ENCODE data around the gene SPG7. TPM values are rescaled to one million over a fixed set of nuclear protein-coding genes. Genes with fewer than 3 reads are reported as not detected.

The SPG7 gene
- total and polyA plus RNA-seq, 9 of the 15 experiments (the other 6 are each of a cell fraction or from before 2014, with no cell fraction given) = 5.8 to 89.1 (median 49.4) TPM

- H2AFZ ChIP-seq (ENCODE audit: low read depth, low read length) = peak overlapping the region; percentile 87
- in situ Hi-C loops (cut with MboI) = no loop called here
- H3K4me3 ChIP-seq = peak overlapping the region; percentile 77
- H3K9me3 ChIP-seq (replicated peaks; ENCODE audit: control insufficient read depth, insufficient read depth, low read depth, low read length) = no peaks in the 10 kb centered on the region
- no peaks in the 10 kb centered on the region for H3K9me1 ChIP-seq (ENCODE audit: control insufficient read depth, insufficient read depth, low read length)
- ATAC-seq (peak; percentile 1; the same call in 2 of the 3 replicates), FAIRE-seq (peak; percentile 74), DNase-seq (ENCODE audit: extremely low read depth in 1 of 4, low spot score in 3 of 4) (peak in 2 of 4 experiments; percentile 35 to 51)
- BruUV-seq (replicated peaks) = no TSS peak
- ChIA-PET POLR2A (interaction anchor here (0.7 to 2.0 kb wide), 8 partner anchors 8 to 723 kb away, joined by 3 to 9 read pairs (median 4); no protein-coding TSS in a partner anchor), CTCF (ENCODE audit: low intra/inter-chr PET ratio) (interaction anchor here (0.9 kb wide), 1 partner anchor 173 kb away, joined by 3 read pairs; no protein-coding TSS in a partner anchor)
- H3K36me3 ChIP-seq (ENCODE audit: control insufficient read depth, insufficient read depth, low read length) = peaks cover 15% of the 10 kb centered on the region
- peak overlapping the region; percentile 93 to 99 for H3K9ac ChIP-seq (ENCODE audit: insufficient read depth in 1 of 2, low read depth in 2 of 2, low read length in 2 of 2)
- peak overlapping the region; percentile 90 for H3K27ac ChIP-seq (ENCODE audit: extremely low read depth, low read depth, low read length)
- H3K27me3 ChIP-seq (ENCODE audit: control insufficient read depth in 2 of 2, insufficient read depth in 2 of 2, low read length in 2 of 2) = no peaks in the 10 kb centered on the region; a peak in 1 of 5 replicates
- H4K20me1 ChIP-seq (replicated peaks; ENCODE audit: control insufficient read depth, insufficient read depth, low read length) = no peaks in the 10 kb centered on the region; the same call in 1 of the 2 replicates
- intact Hi-C loops (cut with micrococcal nuclease) = loop anchor here (5.0 to 10.0 kb wide), 4 partner anchors 52 to 694 kb away; partner anchors contain the start of genes APRT and ZNF778
- H3K4me2 ChIP-seq (ENCODE audit: insufficient read depth, low read length) = peak overlapping the region; percentile 95
- 0% methylated on average over 14 of the region's 15 CpGs for WGBS (ENCODE audit: insufficient coverage, low coverage, missing lambda C conversion rate)
- H3K4me1 ChIP-seq (replicated peaks in 1 of 2; ENCODE audit: control insufficient read depth in 2 of 2, insufficient read depth in 2 of 2, low read length in 2 of 2) = peaks cover 36 to 67% of the 10 kb centered on the region in 2 experiments; a peak in 4 of 5 replicates
- H3K79me2 ChIP-seq (ENCODE audit: control insufficient read depth, insufficient read depth, low read length) = peaks cover 56% of the 10 kb centered on the region
- no peak for TF ChIP-seq ETV1 (tag; conservative IDR thresholded peaks at IDR 0.05; ENCODE audit: low read depth)
- no peak for TF ChIP-seq ZNF165 (CRISPR knock-in tag; IDR thresholded peaks at IDR 0.05; ENCODE audit: borderline replicate concordance)
- TF ChIP-seq ATF3 (IDR thresholded peaks at IDR 0.05) = no peak
- no peak for TF ChIP-seq ATF3 (CRISPR knock-in tag; conservative IDR thresholded peaks at IDR 0.05)
- TF ChIP-seq TOE1 (IDR thresholded peaks at IDR 0.05; ENCODE audit: borderline replicate concordance) = no peak
- TF ChIP-seq TOE1 (CRISPR knock-in tag; IDR thresholded peaks at IDR 0.05; ENCODE audit: borderline replicate concordance, low read depth) = no peak
- no peak for TF ChIP-seq PKNOX1 (IDR thresholded peaks at IDR 0.05)
- TF ChIP-seq ZNF280A (IDR thresholded peaks at IDR 0.05; ENCODE audit: low read depth, partially characterized antibody) = no peak
- TF ChIP-seq POLR2B (IDR thresholded peaks at IDR 0.05; ENCODE audit: low read depth, partially characterized antibody) = no peak
- 0 out of 4 replicates have a peak, but pooled peaks of 1 of the 2 experiments have one; percentile 26 for TF ChIP-seq SRF (CRISPR knock-in tag; IDR thresholded peaks at IDR 0.05)
- TF ChIP-seq HMGXB4 (CRISPR knock-in tag; IDR thresholded peaks at IDR 0.05) = 0 out of 2 replicates have a peak, but pooled peaks have one; percentile 31
- no peak for TF ChIP-seq ZC3H4 (CRISPR knock-in tag; IDR thresholded peaks at IDR 0.05; ENCODE audit: borderline replicate concordance)
- peak; percentile 22; the same call in 1 of the 2 replicates for TF ChIP-seq DPF2 (IDR thresholded peaks at IDR 0.05)
- no peak for TF ChIP-seq COPS2 (conservative IDR thresholded peaks at IDR 0.05)
- TF ChIP-seq RBM17 (IDR thresholded peaks at IDR 0.05; ENCODE audit: borderline replicate concordance, low read depth, low read length) = no peak
- no peak for TF ChIP-seq ZNF780A (CRISPR knock-in tag; IDR thresholded peaks at IDR 0.05)
- TF ChIP-seq MAX (CRISPR knock-in tag; IDR thresholded peaks at IDR 0.05) = 0 out of 2 replicates have a peak, but pooled peaks have one; percentile 17
Observed at GRCh38 chr16:89506791-89507191, 1.4 kb upstream of the SPG7 start.
